Measurements from ENCODE around the gene TNKS2.
"Not testable (repeated sequence)": the region's sequence is repeated elsewhere in the genome, so short reads cannot be mapped to it uniquely, and the experiment has no call there.

TNKS2 gene

DNA sequence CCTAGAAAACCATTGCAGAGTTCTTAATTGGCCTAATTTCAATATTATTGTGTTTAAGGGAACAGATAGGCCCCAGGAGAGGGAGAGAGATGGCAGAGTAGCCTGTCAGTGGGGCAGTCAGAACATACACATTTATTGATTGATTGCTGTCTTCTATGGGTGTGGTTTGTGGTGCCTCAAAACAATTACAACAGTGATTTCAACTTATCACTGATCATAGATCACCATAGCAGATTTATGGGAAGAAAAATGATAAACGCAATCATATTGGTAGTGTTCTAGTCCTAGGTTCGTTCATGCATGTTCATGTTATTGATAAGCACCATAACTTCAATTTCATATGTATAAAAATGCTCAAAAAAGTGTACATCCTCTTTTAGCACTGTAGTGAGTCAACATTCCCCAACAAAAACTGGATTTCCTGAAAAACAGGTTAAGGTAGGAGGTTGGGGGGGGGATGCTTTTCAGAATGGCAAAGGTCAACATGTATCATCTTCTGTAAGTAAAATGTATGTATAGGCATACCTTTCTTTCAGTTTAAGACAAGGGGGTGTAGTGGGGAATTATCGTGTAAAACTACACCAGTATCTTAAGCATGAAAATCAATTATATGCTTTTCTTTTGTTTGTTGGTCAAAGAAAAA, 1.1 kb upstream of the TNKS2 start:
- DNase-seq = no peak

DNA sequence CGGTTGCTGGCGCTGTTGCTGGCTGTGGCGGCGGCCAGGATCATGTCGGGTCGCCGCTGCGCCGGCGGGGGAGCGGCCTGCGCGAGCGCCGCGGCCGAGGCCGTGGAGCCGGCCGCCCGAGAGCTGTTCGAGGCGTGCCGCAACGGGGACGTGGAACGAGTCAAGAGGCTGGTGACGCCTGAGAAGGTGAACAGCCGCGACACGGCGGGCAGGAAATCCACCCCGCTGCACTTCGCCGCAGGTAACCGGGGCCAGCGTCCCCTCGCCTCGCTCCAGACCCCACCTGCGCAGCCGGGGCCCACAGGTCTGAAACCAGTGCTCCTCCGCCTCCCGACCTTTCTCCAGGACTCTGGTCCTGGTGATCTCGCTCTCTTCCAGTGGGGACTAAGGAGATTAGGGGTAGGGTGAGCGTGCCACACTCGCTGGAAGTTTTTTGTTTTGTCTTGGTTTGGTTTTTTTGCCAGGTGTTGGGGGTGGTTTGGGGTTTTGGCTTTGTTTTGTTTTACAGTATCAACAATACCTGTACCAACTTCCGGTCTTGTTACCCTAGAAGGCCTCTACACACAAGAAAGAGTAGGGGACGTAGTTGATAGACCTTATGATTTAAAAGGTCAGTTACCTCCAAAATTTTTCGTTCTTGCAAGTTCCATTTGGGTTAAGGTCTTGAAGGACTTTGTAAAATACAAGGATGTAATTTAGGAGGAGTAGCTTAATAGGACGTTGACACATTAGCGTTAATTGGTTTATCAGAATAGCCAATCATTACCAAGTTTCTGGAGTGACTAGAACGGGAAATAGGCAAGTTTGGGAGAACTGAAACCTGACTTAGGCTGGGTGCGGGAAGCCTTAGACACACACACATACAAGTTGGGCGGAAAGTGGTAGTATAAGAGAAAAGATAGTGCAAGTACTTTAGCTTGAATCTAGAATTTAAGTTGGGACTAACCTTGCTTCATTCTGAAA, 704 bp downstream of the TNKS2 start:
- DNase-seq = no peak

DNA sequence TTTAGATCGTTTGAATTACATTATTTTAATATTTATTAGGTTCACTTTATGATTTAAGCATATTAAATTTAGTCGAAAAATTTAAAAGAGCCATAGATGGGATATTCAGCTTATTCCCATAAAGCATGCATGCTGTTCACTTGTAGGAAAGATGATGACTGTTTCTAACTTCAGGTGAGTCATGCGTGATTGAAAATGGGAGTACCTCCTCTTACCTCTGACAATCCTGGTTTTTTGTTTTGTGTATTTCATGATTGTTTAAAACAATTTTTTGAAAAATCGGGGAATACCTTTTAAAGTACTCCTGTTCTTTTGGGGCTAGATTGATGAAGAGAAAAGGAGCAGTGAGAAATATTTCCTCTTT, 1.4 kb downstream of the TNKS2 start:
- no peak for DNase-seq

DNA sequence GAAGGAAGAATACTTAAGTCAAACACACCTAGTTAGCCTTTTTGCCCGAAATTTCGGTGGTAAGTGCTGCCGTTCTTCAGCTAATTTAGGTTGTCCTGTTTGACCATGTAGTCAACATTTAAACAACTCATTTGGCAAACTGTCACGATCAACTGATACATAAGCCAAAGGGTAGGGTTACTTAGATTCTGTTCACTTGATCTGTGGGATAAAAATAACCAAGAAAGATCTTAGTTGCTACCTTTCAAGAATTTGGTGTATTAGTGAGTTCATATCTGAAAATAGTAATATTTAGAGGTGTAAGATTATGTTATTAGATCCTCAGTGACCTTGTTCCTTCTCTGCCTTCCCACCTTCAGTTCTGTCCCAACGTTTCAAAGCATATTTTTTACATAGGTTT, 2.0 kb downstream of the TNKS2 start:
- DNase-seq = no peak

DNA sequence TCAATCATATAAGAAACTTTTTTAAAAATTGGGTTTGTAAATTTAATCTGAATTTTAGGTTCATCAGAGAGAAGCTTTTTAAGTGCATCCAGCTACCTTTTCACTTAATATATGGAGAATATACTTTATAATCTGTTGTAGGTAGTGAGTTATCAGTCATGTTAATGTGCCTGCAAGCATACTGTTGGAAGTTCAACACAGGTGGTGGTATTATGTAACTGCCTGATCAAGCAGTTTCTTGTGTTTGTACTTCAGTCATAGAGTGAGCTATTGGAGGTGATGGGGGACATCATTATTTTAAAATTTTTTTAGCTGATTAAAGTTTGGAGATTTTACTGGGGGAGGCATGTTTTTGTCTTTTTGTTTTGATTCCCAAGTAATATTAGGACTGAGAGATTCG, 2.5 kb downstream of the TNKS2 start:
- no peak for DNase-seq

DNA sequence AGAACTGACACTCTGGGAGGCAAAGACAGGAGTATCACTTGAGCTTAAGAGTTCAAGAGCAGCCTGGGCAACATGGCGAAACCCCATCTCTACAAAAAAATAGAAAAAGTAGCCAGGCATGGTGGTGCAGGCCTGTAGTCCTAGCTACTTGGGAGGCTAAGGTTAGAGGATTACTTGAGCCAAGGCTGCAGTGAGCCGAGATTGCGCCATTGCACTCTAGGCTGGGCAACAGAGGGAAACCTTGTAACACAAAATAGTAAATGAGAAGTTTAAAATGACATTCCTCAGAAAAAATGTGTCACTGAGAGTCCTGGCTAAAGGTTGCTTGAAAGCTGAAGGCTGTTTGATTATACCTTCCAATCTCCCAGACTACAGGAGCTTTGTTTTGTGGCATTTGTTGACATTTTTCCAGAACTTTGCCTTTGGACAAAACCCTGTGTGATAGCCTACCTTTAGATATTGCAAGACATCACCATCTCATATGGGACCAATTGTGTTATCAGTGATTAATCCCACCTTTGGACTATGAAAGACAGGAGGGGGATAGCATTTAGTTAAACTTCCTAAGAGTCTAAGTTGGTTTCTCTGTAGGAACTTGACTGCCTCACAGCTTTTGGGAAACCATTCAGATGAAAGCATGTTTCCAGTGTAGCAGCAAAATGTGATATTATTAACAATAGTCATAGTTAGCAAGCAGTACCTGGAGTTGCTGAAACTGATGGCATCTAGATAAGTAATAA, 5.3 kb downstream of the TNKS2 start:
- DNase-seq = no peak

DNA sequence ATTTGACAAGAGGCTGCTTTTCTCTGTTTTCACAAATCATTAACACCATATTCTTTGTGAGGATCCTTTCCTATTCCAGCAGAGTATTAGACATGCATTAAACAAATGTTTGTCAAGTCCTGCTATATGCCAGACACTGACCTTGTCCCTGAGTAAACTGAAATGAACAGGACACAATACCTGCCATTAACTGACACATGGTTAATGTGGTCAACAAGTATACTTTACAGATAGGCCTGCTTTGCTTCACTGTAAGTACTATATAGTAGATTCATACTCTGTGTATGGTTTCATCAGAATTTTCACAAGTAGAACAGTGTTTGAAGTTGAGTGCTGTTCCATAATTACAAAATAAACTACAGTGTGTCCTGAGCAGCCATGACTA, 5.9 kb downstream of the TNKS2 start:
- DNase-seq = no peak

DNA sequence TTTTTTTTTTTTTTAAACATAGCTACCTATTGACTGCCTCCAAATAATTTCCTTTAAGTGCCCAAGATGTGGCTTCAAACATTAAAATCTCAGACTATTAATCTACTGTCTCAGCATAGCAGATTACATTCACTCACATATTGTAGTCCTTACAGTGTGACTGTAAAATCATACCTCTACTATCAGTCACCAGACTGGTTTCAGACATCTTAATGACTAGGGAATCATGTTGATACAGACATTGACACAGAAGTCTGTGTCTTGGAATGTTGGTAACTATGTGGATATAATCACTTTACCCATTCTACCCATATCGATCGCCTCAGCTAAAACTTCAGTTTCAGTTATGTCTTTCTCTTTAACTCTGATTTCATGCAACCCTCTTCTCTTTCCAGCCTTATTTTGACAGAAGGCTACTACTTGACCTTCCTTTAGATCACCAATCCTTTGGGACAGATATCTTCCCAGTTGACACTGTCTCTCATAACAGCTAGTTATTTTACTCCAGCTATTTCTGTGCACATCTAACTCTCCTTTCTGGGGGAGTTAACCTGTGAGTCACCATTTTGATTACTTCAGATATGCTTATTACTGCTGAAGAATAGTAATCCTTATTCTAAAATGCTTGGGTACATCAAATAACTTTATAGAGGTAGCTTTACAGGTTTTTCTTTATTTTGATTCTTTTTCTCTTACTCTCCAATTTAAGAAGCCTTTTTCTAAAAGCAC, 7.0 kb downstream of the TNKS2 start:
- no peak for DNase-seq

DNA sequence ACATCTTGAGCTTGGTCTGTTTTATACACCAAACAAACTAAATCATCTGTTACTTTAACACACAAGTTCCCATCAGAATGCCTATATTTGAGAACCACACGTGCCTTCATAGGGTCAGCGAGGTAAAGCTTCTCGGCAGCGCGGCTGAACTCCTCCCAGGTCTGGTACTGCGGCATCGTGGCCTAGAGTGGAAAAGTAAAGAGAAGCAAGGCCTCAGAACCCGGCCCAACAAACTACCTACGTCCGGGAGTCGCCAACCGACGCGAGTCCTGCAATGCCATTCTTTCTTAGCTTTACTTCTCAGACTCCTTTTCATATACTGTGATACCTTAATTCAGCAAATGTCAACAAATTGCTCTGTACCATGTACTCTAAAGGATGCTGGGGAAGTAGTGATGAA, 9.0 kb downstream of the TNKS2 start:
- DNase-seq = not testable (repeated sequence)

DNA sequence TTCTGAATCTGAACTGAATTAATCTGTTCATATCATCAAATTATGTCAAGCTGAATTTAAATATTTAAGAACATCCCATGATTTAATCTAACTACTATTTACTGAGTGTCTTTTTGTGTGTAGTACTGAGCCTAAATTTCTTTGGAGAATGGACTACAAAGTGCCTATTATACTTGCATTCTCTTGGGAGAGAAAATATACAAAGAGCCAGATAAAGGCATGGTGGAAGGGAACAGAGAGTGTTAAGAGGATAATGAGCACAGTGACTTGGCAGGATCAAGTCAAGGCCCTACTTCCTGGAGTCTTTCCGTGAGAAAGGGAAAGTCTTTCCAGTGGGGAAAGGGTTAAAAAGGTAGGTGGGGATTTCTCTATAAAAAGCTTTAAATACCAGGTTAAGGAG, 15.0 kb downstream of the TNKS2 start:
- no peak for DNase-seq

DNA sequence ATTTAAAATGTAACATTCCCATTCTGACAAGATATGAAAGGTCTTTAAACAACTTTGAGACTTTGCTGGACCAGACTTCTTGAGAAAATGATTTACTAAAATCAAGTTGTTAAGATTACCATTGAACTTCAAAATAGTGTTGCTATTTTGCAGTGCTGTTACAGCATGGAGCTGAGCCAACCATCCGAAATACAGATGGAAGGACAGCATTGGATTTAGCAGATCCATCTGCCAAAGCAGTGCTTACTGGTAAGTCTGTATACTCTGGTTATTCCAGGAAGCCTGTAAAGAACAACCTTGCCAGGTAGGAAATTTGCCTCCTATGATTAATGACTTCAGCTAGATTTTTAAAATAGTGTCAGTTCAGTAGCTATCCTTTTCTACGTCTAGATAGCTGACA, 18.8 kb downstream of the TNKS2 start:
- no peak for DNase-seq

DNA sequence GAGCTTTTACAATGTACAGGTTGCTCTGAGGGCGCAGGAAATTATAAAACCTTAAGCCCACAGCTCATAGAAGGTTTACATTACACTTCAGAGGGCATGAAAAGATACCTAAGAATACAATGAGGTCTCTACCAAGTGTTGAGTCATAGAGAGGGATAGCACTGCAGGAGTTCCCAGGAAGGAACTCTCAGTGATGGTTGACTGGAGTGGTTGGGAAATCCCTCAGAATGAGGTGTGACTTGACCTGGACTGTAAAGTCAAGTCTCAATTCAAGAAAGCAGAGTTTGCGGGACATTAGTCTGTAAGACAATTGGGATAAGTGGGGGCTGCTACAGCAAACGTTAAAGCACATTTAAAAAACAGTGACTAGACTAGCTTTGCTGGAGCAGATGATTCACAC, 21.9 kb downstream of the TNKS2 start:
- DNase-seq = no peak

DNA sequence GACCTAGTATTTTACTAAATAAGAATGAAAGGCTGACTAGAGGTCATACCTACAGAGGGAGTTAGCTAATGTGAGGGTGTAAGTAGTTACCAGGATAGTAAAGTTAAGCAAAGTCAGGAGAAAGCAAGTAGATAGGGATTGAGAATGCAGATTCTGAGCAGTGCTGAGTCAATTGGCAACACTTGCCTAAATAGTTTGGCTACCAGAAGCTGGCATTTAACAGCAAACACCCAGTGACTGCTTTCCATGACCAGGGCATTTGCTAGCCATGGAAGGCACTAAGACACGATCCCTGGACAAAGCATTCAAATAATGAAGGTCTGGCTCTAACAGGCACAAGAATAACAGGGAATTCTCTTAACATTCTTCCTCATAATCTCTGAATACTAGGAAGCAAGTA, 25.9 kb downstream of the TNKS2 start:
- no peak for DNase-seq

DNA sequence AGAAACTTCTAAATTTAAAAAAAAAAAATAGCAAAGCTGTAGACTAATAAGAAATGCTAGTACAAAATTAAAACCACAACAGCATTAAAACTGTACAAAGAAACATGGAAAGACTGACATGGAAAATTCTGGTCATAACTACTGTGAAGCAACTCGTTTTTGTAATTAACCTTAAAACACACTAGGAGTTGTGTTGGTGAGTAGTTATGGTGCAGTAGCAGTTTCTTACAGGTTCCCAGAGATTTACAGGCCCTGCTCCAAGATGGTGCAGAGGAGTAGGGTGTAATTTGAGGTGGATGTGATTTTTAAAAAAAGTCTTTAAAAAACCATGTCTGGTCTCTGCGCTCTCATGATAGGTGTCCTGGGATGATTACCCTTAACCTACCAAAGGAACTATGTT, 31.0 kb downstream of the TNKS2 start:
- DNase-seq = no peak

DNA sequence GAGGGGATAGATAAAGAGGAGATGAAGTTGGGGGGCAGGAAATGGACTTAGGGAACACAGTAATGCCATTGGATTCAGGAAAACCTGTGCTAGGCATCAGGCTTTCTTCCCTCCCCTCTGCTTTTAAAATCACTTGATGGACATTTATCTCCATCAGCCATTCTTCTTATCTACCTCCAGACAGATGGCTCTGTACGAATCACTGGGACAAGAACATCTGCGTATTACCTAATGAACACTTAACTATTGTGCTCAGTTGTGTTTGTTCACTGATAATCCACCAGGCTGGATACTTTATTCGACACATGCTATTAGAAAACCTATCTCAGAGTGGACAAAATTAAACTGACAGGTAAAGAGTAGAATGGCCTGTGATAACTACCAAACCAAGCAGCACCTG, 40.0 kb downstream of the TNKS2 start:
- DNase-seq = no peak

DNA sequence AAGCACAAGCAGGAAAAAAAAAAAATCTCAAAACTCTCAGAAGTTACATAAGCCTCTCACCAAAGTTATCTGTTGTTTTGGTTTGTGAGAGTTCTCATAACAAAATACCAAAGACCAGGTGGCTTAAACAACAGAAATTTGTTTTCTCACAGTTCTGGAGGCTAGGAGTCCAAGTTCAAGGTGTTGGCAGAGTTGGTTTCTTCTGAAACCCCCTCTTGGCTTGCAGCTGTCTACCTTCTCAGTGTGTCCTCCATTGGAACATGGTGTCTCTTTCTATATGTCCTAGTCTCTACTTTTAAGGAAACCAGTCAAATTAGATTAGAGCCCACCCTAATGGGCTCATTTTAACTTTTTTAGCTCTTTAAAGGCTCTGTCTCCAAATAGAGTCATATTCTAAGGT, 44.9 kb downstream of the TNKS2 start:
- no peak for DNase-seq

DNA sequence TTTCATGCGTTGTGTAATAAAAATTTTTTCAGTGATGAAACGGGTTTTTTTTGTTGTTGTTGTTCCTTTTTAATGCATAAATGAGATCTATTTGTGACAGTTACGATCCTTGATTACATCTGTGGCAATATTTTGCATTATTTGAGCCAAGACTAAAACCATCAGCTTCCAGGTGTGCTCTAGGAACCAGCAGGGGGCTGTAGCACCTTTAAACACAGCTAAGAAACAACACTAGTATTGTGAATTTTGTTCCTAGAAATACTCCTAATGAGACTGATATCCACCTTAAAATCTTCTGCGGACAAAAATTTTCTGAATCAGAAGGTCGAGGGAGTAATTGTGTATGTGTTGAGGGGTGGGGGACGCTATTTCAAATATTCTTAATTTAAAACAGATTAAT, 58.4 kb downstream of the TNKS2 start:
- DNase-seq = no peak

DNA sequence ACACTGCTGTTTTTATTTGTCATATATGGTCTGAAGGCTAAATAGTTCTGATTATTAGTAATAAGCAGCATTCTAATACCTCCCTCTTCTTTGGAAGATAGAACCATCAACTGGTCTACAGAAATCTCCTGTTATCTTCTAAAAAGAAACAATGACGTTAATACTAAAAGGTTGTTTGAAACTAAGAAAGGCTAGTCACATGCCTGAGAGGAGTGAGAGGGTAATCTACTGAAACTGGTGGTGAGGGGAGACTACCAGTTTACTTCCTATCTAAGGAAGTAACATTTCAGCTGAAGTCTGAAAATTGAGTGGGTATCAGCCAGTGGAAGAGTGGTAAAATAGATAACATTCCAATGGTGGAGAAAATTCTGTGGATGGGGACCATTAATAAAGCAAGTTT, 62.7 kb downstream of the TNKS2 start:
- DNase-seq = no peak

DNA sequence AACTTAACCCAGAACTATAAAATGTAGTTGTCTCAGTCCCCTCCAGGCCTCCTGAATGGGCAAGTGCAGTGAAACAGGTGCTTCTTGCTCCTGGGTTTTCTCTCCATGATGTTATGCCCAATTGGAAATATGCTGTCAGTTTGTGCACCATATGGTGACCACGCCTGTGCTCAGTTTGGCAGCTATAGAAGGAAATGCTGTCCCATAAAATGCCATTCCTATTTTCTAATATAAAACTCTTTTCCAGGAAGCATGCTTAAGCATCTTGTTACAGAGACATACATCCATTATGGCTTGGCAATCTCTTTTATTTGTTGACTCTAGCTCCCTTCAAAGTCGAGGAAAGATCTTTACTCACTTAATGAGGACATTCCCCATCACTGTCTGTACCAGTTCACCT, 65.9 kb downstream of the TNKS2 start:
- no peak for DNase-seq

DNA sequence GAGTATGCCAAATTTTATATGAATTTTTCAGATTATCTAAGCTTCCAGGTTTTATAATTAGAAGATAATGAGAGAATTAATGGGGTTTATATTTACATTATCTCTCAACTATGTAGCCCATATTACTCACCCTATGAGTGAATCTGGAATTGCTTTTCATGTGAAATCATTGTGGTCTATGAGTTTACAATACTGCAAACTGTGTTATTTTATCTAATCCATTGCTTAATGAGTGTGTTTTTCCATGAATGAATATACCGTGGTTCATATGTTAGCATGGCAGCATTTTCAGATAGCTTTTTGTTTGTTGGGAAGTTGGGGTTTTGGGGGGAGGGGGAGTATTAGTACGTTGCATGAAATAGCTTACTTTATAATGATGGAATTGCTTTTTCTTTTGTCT, 66.5 kb downstream of the TNKS2 start:
- no peak for DNase-seq

DNA sequence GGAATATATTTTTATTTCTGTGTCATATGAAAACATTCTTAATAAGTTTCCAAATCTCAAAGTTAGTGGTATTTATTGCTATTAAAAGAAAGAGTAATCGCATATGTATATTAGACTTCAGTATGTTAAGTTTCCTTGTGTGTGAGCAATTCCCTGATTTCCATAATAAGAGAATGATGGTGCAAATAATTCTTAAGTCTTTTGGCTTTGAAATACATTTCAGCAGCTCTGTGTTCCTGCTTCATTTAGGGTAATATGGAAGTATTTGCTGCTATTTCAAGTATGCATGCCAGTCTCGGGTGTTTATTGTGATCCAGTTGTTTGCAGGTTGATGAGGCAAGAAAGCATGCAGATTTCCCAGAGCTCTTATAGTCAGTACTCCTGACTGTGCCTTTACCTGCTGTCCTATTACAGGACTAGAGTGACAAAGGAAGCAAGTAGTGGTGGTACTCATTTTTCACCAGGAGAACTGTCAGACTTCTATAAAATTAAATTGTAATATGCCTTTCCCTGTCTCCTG, 67.4 kb downstream of the TNKS2 start:
- DNase-seq = no peak

DNA sequence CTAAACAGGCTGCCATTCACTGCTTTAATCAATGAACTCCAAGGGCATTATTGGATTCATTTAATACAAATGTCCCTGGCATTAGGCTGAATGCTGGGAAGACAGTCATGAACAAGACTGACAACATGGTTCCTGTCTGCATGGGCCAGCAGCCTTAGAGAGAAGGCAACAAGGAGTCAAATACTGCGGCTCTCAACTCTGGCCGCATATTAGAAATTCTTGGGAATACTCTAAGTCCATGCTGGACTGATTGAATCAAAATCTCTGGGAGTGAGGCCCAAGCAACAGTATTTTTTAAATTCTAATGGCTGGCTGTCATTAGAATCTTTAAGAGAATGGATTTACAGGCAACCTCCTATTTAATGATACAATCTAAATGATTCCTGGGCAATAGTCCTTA, 76.9 kb downstream of the TNKS2 start:
- DNase-seq = no peak

DNA sequence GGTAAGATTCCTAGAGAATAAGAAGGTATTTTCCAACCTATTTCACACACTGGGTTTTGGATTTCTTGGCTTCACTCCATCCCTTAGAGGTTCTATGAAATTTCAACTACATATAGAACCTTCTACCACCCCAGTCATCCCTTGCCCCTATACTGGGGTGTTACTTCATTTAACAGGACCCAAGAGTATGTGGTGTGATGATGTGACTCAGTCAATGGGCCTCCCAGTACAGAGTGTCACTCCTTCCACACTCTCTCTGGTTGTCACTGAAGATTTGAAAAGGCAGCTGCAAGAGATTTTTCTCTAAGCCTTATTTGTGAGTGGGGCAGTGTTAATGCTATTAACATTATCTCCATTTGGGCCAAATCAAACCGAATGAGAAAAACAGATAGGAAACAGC, 77.6 kb downstream of the TNKS2 start:
- no peak for DNase-seq
